ENCODE results near the gene POMT1.
"Not testable (repeated sequence)": the region's sequence is repeated elsewhere in the genome, so short reads cannot be mapped to it uniquely, and the experiment has no call there.

POMT1 gene

DNA sequence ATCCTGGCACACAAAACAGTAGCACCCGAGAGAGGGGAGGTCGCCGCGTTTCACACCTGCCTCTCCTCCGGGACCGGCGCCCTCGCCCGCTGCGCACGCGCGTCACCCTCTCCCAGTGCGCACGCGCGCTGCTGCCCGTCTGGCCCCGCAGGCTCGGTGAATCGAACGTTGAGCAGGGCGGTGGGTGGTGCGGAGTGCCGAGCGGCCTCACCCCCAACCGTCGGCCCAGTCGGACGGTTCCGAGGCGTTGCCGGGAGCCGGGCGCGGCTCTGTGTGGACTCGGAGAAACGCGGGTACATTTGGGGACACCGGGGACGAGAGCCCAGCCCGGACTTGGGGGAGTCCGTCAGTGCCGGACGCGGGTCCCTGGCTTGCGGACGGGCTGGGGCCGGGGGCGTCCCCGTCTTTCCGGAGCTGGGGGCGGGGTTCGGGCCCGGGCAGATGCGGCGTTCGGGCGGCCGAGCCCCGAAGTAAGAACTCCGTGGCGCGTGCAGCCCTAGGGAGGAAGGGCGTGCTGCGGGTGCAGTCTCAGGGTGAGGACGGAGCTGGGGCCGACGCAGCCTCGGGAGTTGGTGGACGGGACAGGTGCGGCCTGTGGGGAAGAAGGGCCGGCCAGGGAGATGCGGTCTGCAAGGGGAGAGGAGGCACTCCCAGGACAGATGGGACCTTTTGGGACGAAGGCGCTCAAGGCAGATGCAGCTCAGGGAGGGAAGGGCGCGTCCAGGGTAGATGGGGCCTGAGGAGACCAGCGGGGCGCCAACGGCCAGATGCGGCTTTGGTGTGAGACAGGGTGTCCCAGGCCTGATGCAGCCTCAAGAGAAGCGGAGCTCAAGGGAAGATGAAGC lies at the start of gene POMT1:
Gene POMT1 (plus strand): TSS at position 138 of the 845 bp plus-strand sequence. CDS start 1,301 bp downstream, outside the sequence.
- no peaks in the 10 kb centered on the region for H3K4me1 ChIP-seq (ENCODE audit: insufficient read depth, low read length)
- H3K27me3 ChIP-seq (ENCODE audit: insufficient read depth, low read length) = peaks cover 14% of the 10 kb centered on the region
- H3K9ac ChIP-seq (ENCODE audit: low read depth, low read length) = peak within 1 kb of the TSS; percentile 73; the same call in 1 of the 2 replicates
- peaks cover 39% of the 10 kb centered on the region for H3K36me3 ChIP-seq (ENCODE audit: insufficient read depth, low read depth, low read length)
- peak within 1 kb of the TSS; percentile 84 for H3K4me3 ChIP-seq (ENCODE audit: low read length)
- no peaks in the 10 kb centered on the region for H3K9me3 ChIP-seq (ENCODE audit: insufficient read depth, low read depth, low read length)
- no peak within 1 kb of the TSS for H3K27ac ChIP-seq (ENCODE audit: low read length)

DNA sequence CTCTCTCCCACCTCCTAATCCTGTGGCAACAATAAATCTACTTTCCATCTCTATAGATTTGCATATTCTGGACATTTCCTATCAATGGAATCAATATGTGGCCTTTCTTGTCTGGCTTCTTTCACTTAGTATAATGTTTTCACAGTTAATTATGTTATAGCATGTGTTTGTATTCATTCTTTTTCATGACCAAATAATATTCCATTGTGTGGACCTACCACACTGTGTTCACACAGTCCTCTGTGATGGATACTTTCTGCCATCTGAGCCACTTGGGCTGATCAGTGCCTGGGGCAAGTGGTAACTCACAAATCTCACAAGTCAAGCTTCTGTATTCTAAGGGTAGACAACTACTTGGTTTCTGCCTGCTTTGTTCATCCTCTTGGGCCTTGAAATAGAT lies 48.7 kb upstream of the POMT1 start:
- Histone ChIP-seq H3K4me3 (ENCODE audit: low read length) (no peak overlapping the region), H3K27ac (ENCODE audit: low read length) (no peak overlapping the region), H3K9me3 (ENCODE audit: insufficient read depth, low read depth, low read length) (no peaks in the 10 kb centered on the region), H3K27me3 (ENCODE audit: insufficient read depth, low read length) (no peaks in the 10 kb centered on the region), H3K36me3 (ENCODE audit: insufficient read depth, low read depth, low read length) (peaks cover 94% of the 10 kb centered on the region), H3K4me1 (ENCODE audit: insufficient read depth, low read length) (no peaks in the 10 kb centered on the region), H3K9ac (ENCODE audit: low read depth, low read length) (no peak overlapping the region)

GRCh38 chr9:131455655-131456054 lies 47.1 kb upstream of the POMT1 start:
- not testable (repeated sequence) for H3K9ac ChIP-seq (ENCODE audit: low read depth, low read length); H3K27me3 ChIP-seq (ENCODE audit: insufficient read depth, low read length); H3K9me3 ChIP-seq (ENCODE audit: insufficient read depth, low read depth, low read length); H3K27ac ChIP-seq (ENCODE audit: low read length); H3K4me3 ChIP-seq (ENCODE audit: low read length); H3K4me1 ChIP-seq (ENCODE audit: insufficient read depth, low read length)
- peaks cover 94% of the 10 kb centered on the region for H3K36me3 ChIP-seq (ENCODE audit: insufficient read depth, low read depth, low read length)

DNA sequence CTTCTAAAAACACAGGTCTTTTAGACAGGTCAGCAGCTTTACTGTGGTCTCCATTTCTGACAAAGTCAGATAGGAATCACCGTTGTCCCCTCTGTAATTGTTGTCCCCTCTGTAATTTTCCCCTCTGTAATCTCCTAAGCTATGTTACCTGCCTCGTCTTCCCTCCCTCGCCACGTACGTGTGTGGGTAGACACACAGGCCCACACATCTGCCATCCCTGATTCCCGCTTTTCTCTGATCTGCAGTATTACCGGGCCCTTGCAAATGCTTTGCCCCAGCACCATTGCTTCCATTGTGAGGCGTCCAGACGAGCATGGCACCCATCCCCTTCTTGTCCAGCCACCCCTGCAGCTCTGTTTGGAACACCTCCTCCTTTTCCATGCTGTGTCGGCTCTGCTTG lies 45.0 kb upstream of the POMT1 start:
- no peaks in the 10 kb centered on the region for H3K27me3 ChIP-seq (ENCODE audit: insufficient read depth, low read length)
- H3K9me3 ChIP-seq (ENCODE audit: insufficient read depth, low read depth, low read length) = no peaks in the 10 kb centered on the region
- no peak overlapping the region for H3K9ac ChIP-seq (ENCODE audit: low read depth, low read length)
- no peaks in the 10 kb centered on the region for H3K4me1 ChIP-seq (ENCODE audit: insufficient read depth, low read length)
- peaks cover 92% of the 10 kb centered on the region for H3K36me3 ChIP-seq (ENCODE audit: insufficient read depth, low read depth, low read length)
- no peak overlapping the region for H3K27ac ChIP-seq (ENCODE audit: low read length)
- no peak overlapping the region for H3K4me3 ChIP-seq (ENCODE audit: low read length)

DNA sequence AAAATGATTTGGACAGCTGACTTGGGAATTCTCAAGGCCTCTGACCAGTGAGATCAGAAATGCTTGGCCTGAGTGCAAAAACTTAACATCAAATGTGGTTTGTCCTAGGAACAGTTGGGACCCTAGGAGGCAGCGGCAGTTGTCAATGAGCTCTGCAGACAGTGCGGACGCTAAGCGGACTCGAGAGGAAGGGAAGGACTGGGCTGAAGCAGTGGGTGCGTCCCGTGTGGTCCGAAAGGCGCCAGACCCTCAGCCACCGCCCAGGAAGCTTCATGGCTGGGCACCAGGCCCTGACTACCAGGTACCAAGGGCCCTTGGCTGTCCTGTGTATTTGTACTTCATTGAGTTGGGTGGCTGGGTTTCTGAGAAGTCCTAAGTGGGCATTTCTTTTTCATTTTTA lies 43.7 kb upstream of the POMT1 start:
- H3K36me3 ChIP-seq (ENCODE audit: insufficient read depth, low read depth, low read length) = peaks cover 98% of the 10 kb centered on the region
- no peak overlapping the region for H3K27ac ChIP-seq (ENCODE audit: low read length)
- H3K9ac ChIP-seq (ENCODE audit: low read depth, low read length) = no peak overlapping the region
- no peaks in the 10 kb centered on the region for H3K27me3 ChIP-seq (ENCODE audit: insufficient read depth, low read length)
- H3K4me3 ChIP-seq (ENCODE audit: low read length) = no peak overlapping the region
- no peaks in the 10 kb centered on the region for H3K9me3 ChIP-seq (ENCODE audit: insufficient read depth, low read depth, low read length)
- no peaks in the 10 kb centered on the region for H3K4me1 ChIP-seq (ENCODE audit: insufficient read depth, low read length)

- no peak overlapping the region for H3K4me3 ChIP-seq (ENCODE audit: low read length)
- no peak overlapping the region for H3K9ac ChIP-seq (ENCODE audit: low read depth, low read length)
- peaks cover 99% of the 10 kb centered on the region for H3K36me3 ChIP-seq (ENCODE audit: insufficient read depth, low read depth, low read length)
- no peak overlapping the region for H3K27ac ChIP-seq (ENCODE audit: low read length)
- no peaks in the 10 kb centered on the region for H3K9me3 ChIP-seq (ENCODE audit: insufficient read depth, low read depth, low read length)
- no peaks in the 10 kb centered on the region for H3K4me1 ChIP-seq (ENCODE audit: insufficient read depth, low read length)
- H3K27me3 ChIP-seq (ENCODE audit: insufficient read depth, low read length) = no peaks in the 10 kb centered on the region
Measured at GRCh38 chr9:131461166-131461565, 41.6 kb upstream of the POMT1 start.

DNA sequence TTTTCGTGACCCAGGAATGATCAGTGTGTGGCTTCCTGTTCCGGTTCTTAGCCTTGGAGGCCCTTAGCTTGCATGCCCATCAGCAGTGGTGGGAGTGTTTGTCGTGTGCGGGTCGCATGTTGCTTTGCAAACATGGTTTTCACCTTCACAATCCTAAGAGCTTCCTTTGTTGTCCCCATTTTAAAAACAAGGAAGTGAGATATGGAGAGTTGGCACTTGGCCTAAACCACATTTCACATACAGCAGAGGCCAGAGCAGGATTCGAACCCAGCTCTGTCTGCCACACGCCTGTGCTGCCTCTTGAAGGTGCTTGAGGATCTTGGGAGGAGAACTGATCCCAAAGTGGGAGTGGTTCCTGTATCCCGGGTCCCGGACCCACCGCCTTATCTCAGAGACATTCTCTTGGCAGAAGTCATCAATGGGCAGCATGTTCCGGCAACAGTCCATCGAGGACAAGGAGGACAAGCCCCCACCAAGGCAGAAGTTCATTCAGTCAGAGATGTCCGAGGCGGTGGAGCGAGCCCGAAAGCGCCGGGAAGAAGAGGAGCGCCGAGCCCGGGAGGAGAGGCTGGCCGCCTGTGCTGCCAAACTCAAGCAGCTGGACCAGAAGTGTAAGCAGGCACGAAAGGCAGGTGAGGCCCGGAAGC lies 38.2 kb upstream of the POMT1 start:
- no peaks in the 10 kb centered on the region for H3K4me1 ChIP-seq (ENCODE audit: insufficient read depth, low read length)
- no peak overlapping the region for H3K27ac ChIP-seq (ENCODE audit: low read length)
- no peaks in the 10 kb centered on the region for H3K9me3 ChIP-seq (ENCODE audit: insufficient read depth, low read depth, low read length)
- no peak overlapping the region for H3K4me3 ChIP-seq (ENCODE audit: low read length)
- no peaks in the 10 kb centered on the region for H3K27me3 ChIP-seq (ENCODE audit: insufficient read depth, low read length)
- H3K36me3 ChIP-seq (ENCODE audit: insufficient read depth, low read depth, low read length) = peaks cover 97% of the 10 kb centered on the region
- no peak overlapping the region for H3K9ac ChIP-seq (ENCODE audit: low read depth, low read length)

- peaks cover 97% of the 10 kb centered on the region for H3K36me3 ChIP-seq (ENCODE audit: insufficient read depth, low read depth, low read length)
- no peaks in the 10 kb centered on the region for H3K9me3 ChIP-seq (ENCODE audit: insufficient read depth, low read depth, low read length)
- no peaks in the 10 kb centered on the region for H3K27me3 ChIP-seq (ENCODE audit: insufficient read depth, low read length)
- no peak overlapping the region for H3K4me3 ChIP-seq (ENCODE audit: low read length)
- no peak overlapping the region for H3K9ac ChIP-seq (ENCODE audit: low read depth, low read length)
- no peak overlapping the region for H3K27ac ChIP-seq (ENCODE audit: low read length)
- no peaks in the 10 kb centered on the region for H3K4me1 ChIP-seq (ENCODE audit: insufficient read depth, low read length)
Measured at GRCh38 chr9:131465401-131465800, 37.3 kb upstream of the POMT1 start.

- Histone ChIP-seq H3K9me3 (ENCODE audit: insufficient read depth, low read depth, low read length) (no peaks in the 10 kb centered on the region), H3K9ac (ENCODE audit: low read depth, low read length) (no peak overlapping the region), H3K36me3 (ENCODE audit: insufficient read depth, low read depth, low read length) (peaks cover 96% of the 10 kb centered on the region), H3K4me1 (ENCODE audit: insufficient read depth, low read length) (no peaks in the 10 kb centered on the region), H3K4me3 (ENCODE audit: low read length) (no peak overlapping the region), H3K27me3 (ENCODE audit: insufficient read depth, low read length) (no peaks in the 10 kb centered on the region), H3K27ac (ENCODE audit: low read length) (no peak overlapping the region)
Measured at GRCh38 chr9:131467214-131467935, 35.3 kb upstream of the POMT1 start.

GRCh38 chr9:131468031-131468430 lies 34.7 kb upstream of the POMT1 start:
- H3K4me1 ChIP-seq (ENCODE audit: insufficient read depth, low read length) = no peaks in the 10 kb centered on the region
- no peak overlapping the region for H3K9ac ChIP-seq (ENCODE audit: low read depth, low read length)
- H3K4me3 ChIP-seq (ENCODE audit: low read length) = no peak overlapping the region
- H3K27ac ChIP-seq (ENCODE audit: low read length) = no peak overlapping the region
- H3K36me3 ChIP-seq (ENCODE audit: insufficient read depth, low read depth, low read length) = peaks cover 97% of the 10 kb centered on the region
- H3K27me3 ChIP-seq (ENCODE audit: insufficient read depth, low read length) = no peaks in the 10 kb centered on the region
- no peaks in the 10 kb centered on the region for H3K9me3 ChIP-seq (ENCODE audit: insufficient read depth, low read depth, low read length)

DNA sequence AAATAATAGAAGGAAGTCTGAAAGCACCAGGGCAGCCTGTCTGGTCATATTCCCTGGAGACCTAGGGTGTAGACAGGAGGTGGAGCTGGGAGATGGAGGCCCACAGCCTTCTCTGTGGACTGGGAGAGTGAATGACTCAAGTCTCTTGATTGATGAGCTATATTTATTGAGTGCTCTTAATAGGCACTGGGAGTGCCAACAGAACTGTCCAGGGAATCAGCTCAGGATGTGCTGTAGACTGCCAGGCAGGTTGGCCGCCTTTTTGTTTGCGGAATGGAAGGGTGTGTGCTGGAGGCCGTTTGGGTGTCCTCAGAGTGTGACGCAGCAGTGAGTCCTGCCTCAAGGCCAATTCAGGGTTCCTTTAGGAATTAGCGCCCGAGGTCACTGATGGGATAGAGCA lies 33.4 kb upstream of the POMT1 start:
- no peaks in the 10 kb centered on the region for H3K27me3 ChIP-seq (ENCODE audit: insufficient read depth, low read length)
- peaks cover 97% of the 10 kb centered on the region for H3K36me3 ChIP-seq (ENCODE audit: insufficient read depth, low read depth, low read length)
- H3K4me3 ChIP-seq (ENCODE audit: low read length) = no peak overlapping the region
- H3K27ac ChIP-seq (ENCODE audit: low read length) = no peak overlapping the region
- H3K4me1 ChIP-seq (ENCODE audit: insufficient read depth, low read length) = no peaks in the 10 kb centered on the region
- no peak overlapping the region for H3K9ac ChIP-seq (ENCODE audit: low read depth, low read length)
- H3K9me3 ChIP-seq (ENCODE audit: insufficient read depth, low read depth, low read length) = no peaks in the 10 kb centered on the region

All from iPS-20b (cell line).